ENCODE results near the gene SMPD3.

SMPD3 gene

DNA sequence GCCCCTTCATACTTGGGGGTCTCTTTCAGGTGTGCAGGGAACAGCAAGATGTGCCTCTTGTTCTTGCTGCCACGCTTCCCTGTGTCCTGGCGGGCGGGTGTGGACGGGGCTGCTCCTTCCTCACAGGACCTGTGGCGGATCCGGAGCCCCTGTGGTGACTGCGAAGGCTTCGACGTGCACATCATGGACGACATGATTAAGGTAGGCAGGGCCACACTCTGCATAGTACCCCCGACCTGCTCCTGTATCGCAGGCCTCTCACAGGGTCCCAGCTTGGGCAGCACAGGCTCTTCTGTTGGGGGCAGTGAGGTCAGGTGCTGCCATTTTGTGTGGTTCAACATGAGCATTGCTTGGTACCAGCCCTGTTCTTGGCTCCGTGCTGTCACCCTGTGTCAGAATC, 94.9 kb downstream of the SMPD3 start:
- Histone ChIP-seq H3K27ac (replicated peaks) (no peak overlapping the region), H3K27me3 (ENCODE audit: insufficient read depth, poor library complexity, severe bottlenecking) (no peaks in the 10 kb centered on the region), H3K4me3 (replicated peaks; ENCODE audit: insufficient read depth, low read length) (no peak overlapping the region)
- no peak for TF ChIP-seq POLR2AphosphoS5 (IDR thresholded peaks at IDR 0.05; ENCODE audit: low read depth)
- TF ChIP-seq, protein P1, sequence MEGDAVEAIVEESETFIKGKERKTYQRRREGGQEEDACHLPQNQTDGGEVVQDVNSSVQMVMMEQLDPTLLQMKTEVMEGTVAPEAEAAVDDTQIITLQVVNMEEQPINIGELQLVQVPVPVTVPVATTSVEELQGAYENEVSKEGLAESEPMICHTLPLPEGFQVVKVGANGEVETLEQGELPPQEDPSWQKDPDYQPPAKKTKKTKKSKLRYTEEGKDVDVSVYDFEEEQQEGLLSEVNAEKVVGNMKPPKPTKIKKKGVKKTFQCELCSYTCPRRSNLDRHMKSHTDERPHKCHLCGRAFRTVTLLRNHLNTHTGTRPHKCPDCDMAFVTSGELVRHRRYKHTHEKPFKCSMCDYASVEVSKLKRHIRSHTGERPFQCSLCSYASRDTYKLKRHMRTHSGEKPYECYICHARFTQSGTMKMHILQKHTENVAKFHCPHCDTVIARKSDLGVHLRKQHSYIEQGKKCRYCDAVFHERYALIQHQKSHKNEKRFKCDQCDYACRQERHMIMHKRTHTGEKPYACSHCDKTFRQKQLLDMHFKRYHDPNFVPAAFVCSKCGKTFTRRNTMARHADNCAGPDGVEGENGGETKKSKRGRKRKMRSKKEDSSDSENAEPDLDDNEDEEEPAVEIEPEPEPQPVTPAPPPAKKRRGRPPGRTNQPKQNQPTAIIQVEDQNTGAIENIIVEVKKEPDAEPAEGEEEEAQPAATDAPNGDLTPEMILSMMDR (IDR thresholded peaks at IDR 0.05; ENCODE audit: insufficient read depth, low read length) = no peak
- no peak for TF ChIP-seq GABPA (IDR thresholded peaks at IDR 0.05; ENCODE audit: low read depth)
- TF ChIP-seq SPI1 (IDR thresholded peaks at IDR 0.05; ENCODE audit: borderline replicate concordance, low read depth) = no peak
- DNase-seq (ENCODE audit: low read depth in 1 of 2, low spot score in 1 of 2) = no peak

DNA sequence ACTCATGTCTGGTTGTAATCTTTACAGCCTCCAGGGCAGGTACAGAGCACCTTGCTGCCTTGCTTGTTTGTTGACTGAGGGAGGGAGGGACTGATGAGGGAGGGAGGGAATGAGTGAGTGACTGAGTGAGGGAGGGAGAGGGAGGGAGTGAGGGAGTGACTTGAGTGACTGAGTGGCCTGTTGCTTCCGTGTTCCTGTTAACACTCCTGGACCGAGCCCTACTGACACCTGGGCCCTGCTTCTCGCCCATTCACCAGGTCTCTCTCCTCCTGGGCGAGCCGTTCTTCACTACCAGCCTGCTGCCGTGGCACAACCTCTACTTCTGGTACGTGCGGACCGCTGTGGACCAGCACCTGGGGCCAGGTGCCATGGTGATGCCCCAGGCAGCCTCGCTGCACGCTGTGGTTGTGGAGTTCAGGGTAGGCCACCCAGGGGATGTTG, 96.3 kb downstream of the SMPD3 start:
- Histone ChIP-seq H3K27me3 (ENCODE audit: insufficient read depth, poor library complexity, severe bottlenecking) (no peaks in the 10 kb centered on the region), H3K4me3 (replicated peaks; ENCODE audit: insufficient read depth, low read length) (no peak overlapping the region), H3K27ac (replicated peaks) (no peak overlapping the region)
- no peak for TF ChIP-seq SPI1 (IDR thresholded peaks at IDR 0.05; ENCODE audit: borderline replicate concordance, low read depth)
- TF ChIP-seq POLR2AphosphoS5 (IDR thresholded peaks at IDR 0.05; ENCODE audit: low read depth) = no peak
- no peak for TF ChIP-seq GABPA (IDR thresholded peaks at IDR 0.05; ENCODE audit: low read depth)
- TF ChIP-seq, protein P2, sequence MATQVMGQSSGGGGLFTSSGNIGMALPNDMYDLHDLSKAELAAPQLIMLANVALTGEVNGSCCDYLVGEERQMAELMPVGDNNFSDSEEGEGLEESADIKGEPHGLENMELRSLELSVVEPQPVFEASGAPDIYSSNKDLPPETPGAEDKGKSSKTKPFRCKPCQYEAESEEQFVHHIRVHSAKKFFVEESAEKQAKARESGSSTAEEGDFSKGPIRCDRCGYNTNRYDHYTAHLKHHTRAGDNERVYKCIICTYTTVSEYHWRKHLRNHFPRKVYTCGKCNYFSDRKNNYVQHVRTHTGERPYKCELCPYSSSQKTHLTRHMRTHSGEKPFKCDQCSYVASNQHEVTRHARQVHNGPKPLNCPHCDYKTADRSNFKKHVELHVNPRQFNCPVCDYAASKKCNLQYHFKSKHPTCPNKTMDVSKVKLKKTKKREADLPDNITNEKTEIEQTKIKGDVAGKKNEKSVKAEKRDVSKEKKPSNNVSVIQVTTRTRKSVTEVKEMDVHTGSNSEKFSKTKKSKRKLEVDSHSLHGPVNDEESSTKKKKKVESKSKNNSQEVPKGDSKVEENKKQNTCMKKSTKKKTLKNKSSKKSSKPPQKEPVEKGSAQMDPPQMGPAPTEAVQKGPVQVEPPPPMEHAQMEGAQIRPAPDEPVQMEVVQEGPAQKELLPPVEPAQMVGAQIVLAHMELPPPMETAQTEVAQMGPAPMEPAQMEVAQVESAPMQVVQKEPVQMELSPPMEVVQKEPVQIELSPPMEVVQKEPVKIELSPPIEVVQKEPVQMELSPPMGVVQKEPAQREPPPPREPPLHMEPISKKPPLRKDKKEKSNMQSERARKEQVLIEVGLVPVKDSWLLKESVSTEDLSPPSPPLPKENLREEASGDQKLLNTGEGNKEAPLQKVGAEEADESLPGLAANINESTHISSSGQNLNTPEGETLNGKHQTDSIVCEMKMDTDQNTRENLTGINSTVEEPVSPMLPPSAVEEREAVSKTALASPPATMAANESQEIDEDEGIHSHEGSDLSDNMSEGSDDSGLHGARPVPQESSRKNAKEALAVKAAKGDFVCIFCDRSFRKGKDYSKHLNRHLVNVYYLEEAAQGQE (IDR thresholded peaks at IDR 0.05; ENCODE audit: insufficient replicate concordance, low read depth) = no peak
- TF ChIP-seq, protein P1 (IDR thresholded peaks at IDR 0.05; ENCODE audit: insufficient read depth, low read length) = no peak
- DNase-seq (ENCODE audit: low read depth in 1 of 2, low spot score in 1 of 2) = no peak

- Histone ChIP-seq H3K27ac (replicated peaks) (no peak overlapping the region), H3K4me3 (replicated peaks; ENCODE audit: insufficient read depth, low read length) (no peak overlapping the region), H3K27me3 (ENCODE audit: insufficient read depth, poor library complexity, severe bottlenecking) (no peaks in the 10 kb centered on the region)
- no peak for DNase-seq (ENCODE audit: low read depth in 1 of 2, low spot score in 1 of 2)
- TF ChIP-seq SPI1 (IDR thresholded peaks at IDR 0.05; ENCODE audit: borderline replicate concordance, low read depth) (no peak), POLR2AphosphoS5 (IDR thresholded peaks at IDR 0.05; ENCODE audit: low read depth) (no peak), GABPA (IDR thresholded peaks at IDR 0.05; ENCODE audit: low read depth) (no peak)
- TF ChIP-seq, protein P1 (IDR thresholded peaks at IDR 0.05; ENCODE audit: insufficient read depth, low read length) = no peak
These were observed 96.8 kb downstream of the SMPD3 start for GRCh38 chr16:68351463-68351862.

- no peak for DNase-seq (ENCODE audit: low read depth in 1 of 2, low spot score in 1 of 2)
- no peak overlapping the region for H3K27ac ChIP-seq (replicated peaks)
These were observed 97.4 kb downstream of the SMPD3 start for GRCh38 chr16:68350813-68351350.

More at GRCh38 chr16:68350813-68351350, 97.4 kb downstream of the SMPD3 start:
- Histone ChIP-seq H3K27me3 (ENCODE audit: insufficient read depth, poor library complexity, severe bottlenecking) (no peaks in the 10 kb centered on the region), H3K4me3 (replicated peaks; ENCODE audit: insufficient read depth, low read length) (no peak overlapping the region)
- TF ChIP-seq, protein P2 (IDR thresholded peaks at IDR 0.05; ENCODE audit: insufficient replicate concordance, low read depth) = no peak
- TF ChIP-seq POLR2AphosphoS5 (IDR thresholded peaks at IDR 0.05; ENCODE audit: low read depth) (no peak), SPI1 (IDR thresholded peaks at IDR 0.05; ENCODE audit: borderline replicate concordance, low read depth) (no peak), GABPA (IDR thresholded peaks at IDR 0.05; ENCODE audit: low read depth) (no peak)
- TF ChIP-seq, protein P1 (IDR thresholded peaks at IDR 0.05; ENCODE audit: insufficient read depth, low read length) = no peak

All from HL-60 (cell line).